Panc1 (cell line): ENCODE data around the gene OAS2. TPM values are rescaled to one million over a fixed set of nuclear protein-coding genes. Genes with fewer than 3 reads are reported as not detected.

Experiments used
- ATAC-seq: fragments of 200-7000 bp; cut with Tn5 transposase; 2 replicates; pipeline ENCODE4 v1.9.1; 2020; ENCODE audit warnings: mild to moderate bottlenecking, moderate library complexity
- BruUV-seq: library from RNA; stranded (reverse); fragments of 400-500 nt; replicated peaks from 2 replicates; lab custom pipeline; 2021; lab: Mats Ljungman, UMichigan
- CTCF ChIA-PET: fragments of 300-600 bp; sonication (Branson Sonifier 250); formaldehyde crosslinking; loops from one replicate; lab custom pipeline; 2022; ENCODE audit warnings: antibody characterized with exemption; lab: Charles Lee
- POLR2A ChIA-PET: fragments of 300-600 bp; sonication (Branson Sonifier 250); formaldehyde crosslinking; loops from one replicate; lab custom pipeline; 2022; ENCODE audit warnings: antibody characterized with exemption; lab: Charles Lee
- DNase-seq: peaks from one replicate; pipeline ENCODE4 v3.0.0-alpha.2; 2010; ENCODE audit warnings: low read depth, low spot score
- H3K27ac ChIP-seq: 2 replicates; pipeline ENCODE4 v1.5.1; 2011; ENCODE audit warnings: mild to moderate bottlenecking, low read length, inconsistent platforms
- H3K27me3 ChIP-seq: fragments of 200-500 bp; sonication (Bioruptor generic); 2 replicates; pipeline ENCODE4 v1.6.0; 2014; ENCODE audit warnings: low read length, inconsistent platforms; ENCODE audit not compliant: control insufficient read depth, insufficient read depth
- H3K36me3 ChIP-seq: fragments of 200-500 bp; sonication (Bioruptor generic); 2 replicates; pipeline ENCODE4 v1.5.1; 2014; ENCODE audit warnings: inconsistent platforms, mild to moderate bottlenecking, low read length, moderate library complexity; ENCODE audit not compliant: control insufficient read depth, insufficient read depth
- H3K4me1 ChIP-seq: 2 replicates; pipeline ENCODE4 v1.5.1; 2011; ENCODE audit warnings: inconsistent platforms, mild to moderate bottlenecking, low read length, moderate library complexity; ENCODE audit not compliant: control insufficient read depth, insufficient read depth
- H3K4me3 ChIP-seq, 2 experiments: 2 replicates each; pipeline ENCODE4 v1.5.1; 2011 to 2012; ENCODE audit warnings: low read depth in 2 of 2, low read length in 2 of 2, mild to moderate bottlenecking in 2 of 2, inconsistent platforms in 1 of 2, moderate library complexity in 1 of 2
- H3K9me3 ChIP-seq: fragments of 200-500 bp; sonication (Bioruptor generic); 2 replicates; pipeline ENCODE4 v1.5.1; 2014; ENCODE audit warnings: low read depth, mild to moderate bottlenecking, inconsistent platforms, low read length, moderate library complexity; ENCODE audit not compliant: control insufficient read depth, insufficient read depth
- CTCF ChIP-seq: fragments of 450-650 bp; IDR thresholded peaks from 2 replicates; pipeline ENCODE4 v1.5.1; 2017; ENCODE audit warnings: mild to moderate bottlenecking
- POLR2AphosphoS5 ChIP-seq: IDR thresholded peaks from 2 replicates; pipeline ENCODE4 v1.6.1; 2012; ENCODE audit warnings: mild to moderate bottlenecking, low read depth, low read length, moderate library complexity
- REST ChIP-seq, 2 experiments: IDR thresholded peaks; 2 replicates each; pipeline ENCODE4 v1.6.1; 2011 to 2012; ENCODE audit warnings: low read depth in 2 of 2, control low read depth in 1 of 2, low read length in 1 of 2, mild to moderate bottlenecking in 1 of 2, moderate library complexity in 1 of 2; ENCODE audit not compliant: insufficient read depth in 1 of 2
- SIN3A ChIP-seq: IDR thresholded peaks from 2 replicates; pipeline ENCODE4 v1.6.1; 2012; ENCODE audit warnings: low read depth, mild to moderate bottlenecking, low read length, moderate library complexity, borderline replicate concordance; ENCODE audit not compliant: insufficient read depth
- TCF7L2 ChIP-seq: IDR thresholded peaks from 2 replicates; pipeline ENCODE4 v1.6.1; 2011; ENCODE audit warnings: mild to moderate bottlenecking, low read depth, low read length, inconsistent platforms
- in situ Hi-C: cut with HindIII; loops from 2 replicates; pipeline ENCODE4 v1.10.0; 2016; ENCODE audit warnings: low sequenced_read_pairs, low pct_unique_long_range_greater_than_20kb
- intact Hi-C: fragments of 100-400 bp; cut with micrococcal nuclease; formaldehyde crosslinking; loops from one replicate; pipeline ENCODE4 v1.10.0; 2022; ENCODE audit not compliant: unreplicated experiment
- total RNA-seq: library from RNA; stranded (reverse); gene quantifications from one replicate; pipeline ENCODE4 v1.2.1, GENCODE V29; 2021; ENCODE audit not compliant: unreplicated experiment

OAS2 gene
- total RNA-seq, 1 experiment from 2014 or later, result 2.7 TPM

GRCh38 chr12:113052326-113052725 lies 74.0 kb downstream of the OAS2 start:
- ChIA-PET CTCF (no interaction called here), POLR2A (no interaction called here)
- Histone ChIP-seq H3K4me3 (no peak overlapping the region), H3K27ac (no peak overlapping the region), H3K9me3 (no peaks in the 10 kb centered on the region), H3K27me3 (peaks cover 22% of the 10 kb centered on the region), H3K4me1 (no peaks in the 10 kb centered on the region), H3K36me3 (no peaks in the 10 kb centered on the region)
- ATAC-seq (no peak), DNase-seq (no peak)
- TF ChIP-seq TCF7L2, result no peak
- no peak for TF ChIP-seq REST (IDR thresholded peaks at IDR 0.05; ENCODE audit: insufficient read depth in 1 of 2, low read depth in 2 of 2, low read length in 1 of 2)
- intact Hi-C loops, result no loop called here
- no TSS peak for BruUV-seq
- in situ Hi-C loops, result loop anchor here (25.0 kb wide), 1 partner anchor 110 kb away; no protein-coding TSS in a partner anchor

GRCh38 chr12:113054948-113055486 lies 76.7 kb downstream of the OAS2 start:
- no TSS peak for BruUV-seq
- TF ChIP-seq REST (IDR thresholded peaks at IDR 0.05; ENCODE audit: insufficient read depth in 1 of 2, low read depth in 2 of 2, low read length in 1 of 2) (no peak), CTCF (no peak), SIN3A (no peak), POLR2AphosphoS5 (no peak), TCF7L2 (no peak)
- no peak for DNase-seq
- no peak overlapping the region for H3K4me3 ChIP-seq
- H3K9me3 ChIP-seq, result no peaks in the 10 kb centered on the region
- peaks cover 22% of the 10 kb centered on the region for H3K27me3 ChIP-seq
- no peaks in the 10 kb centered on the region for H3K36me3 ChIP-seq
- no peak overlapping the region for H3K27ac ChIP-seq
- intact Hi-C loops, result no loop called here
- ChIA-PET POLR2A (no interaction called here), CTCF (no interaction called here)
- H3K4me1 ChIP-seq, result no peaks in the 10 kb centered on the region
- in situ Hi-C loops, result loop anchor here (25.0 kb wide), 1 partner anchor 107 kb away; no protein-coding TSS in a partner anchor
- no peak for ATAC-seq
